NOMO-1 treated with DMSO at 0.1 percent for 48 hours (cell line): ENCODE measurements around the gene VIT.

Source experiments
- DNase-seq: peaks from one replicate; lab custom pipeline; 2025; ENCODE audit not compliant: unreplicated experiment; lab: John Stamatoyannopoulos, UW

Gene VIT

GRCh38 chr2:36696533-36696932 is at the start of gene VIT:
Gene VIT (plus strand): TSS chr2:36696707. CDS start chr2:36716371, 19,664 bp downstream.
- peak; percentile 13 for DNase-seq

GRCh38 chr2:36650031-36650829 is 46.3 kb upstream of the VIT start:
- peak; percentile 51 for DNase-seq

- no peak for DNase-seq
These were observed 43.4 kb upstream of the VIT start for GRCh38 chr2:36653155-36653554.

GRCh38 chr2:36653967-36654694 is 42.4 kb upstream of the VIT start:
- DNase-seq, result no peak

- no peak for DNase-seq
These were observed 41.1 kb upstream of the VIT start for GRCh38 chr2:36655453-36655852.

GRCh38 chr2:36657703-36658102 is 38.8 kb upstream of the VIT start:
- no peak for DNase-seq

GRCh38 chr2:36658277-36658748 is 38.2 kb upstream of the VIT start:
- DNase-seq, result no peak

- DNase-seq, result no peak
These were observed 37.3 kb upstream of the VIT start for GRCh38 chr2:36659218-36659617.

GRCh38 chr2:36659872-36660312 is 36.6 kb upstream of the VIT start:
- DNase-seq, result no peak

GRCh38 chr2:36662638-36663037 is 33.9 kb upstream of the VIT start:
- no peak for DNase-seq

- DNase-seq, result no peak
These were observed 33.2 kb upstream of the VIT start for GRCh38 chr2:36663295-36663694.

GRCh38 chr2:36663851-36664695 is 32.4 kb upstream of the VIT start:
- DNase-seq, result peak; percentile 59

- no peak for DNase-seq
These were observed 31.8 kb upstream of the VIT start for GRCh38 chr2:36664696-36665076.

- DNase-seq, result no peak
These were observed 28.6 kb upstream of the VIT start for GRCh38 chr2:36667931-36668330.

- DNase-seq, result no peak
These were observed 25.5 kb upstream of the VIT start for GRCh38 chr2:36670881-36671595.

- no peak for DNase-seq
These were observed 24.8 kb upstream of the VIT start for GRCh38 chr2:36671731-36672130.

- DNase-seq, result peak; percentile 15
These were observed 24.3 kb upstream of the VIT start for GRCh38 chr2:36672199-36672598.

- no peak for DNase-seq
These were observed 20.8 kb upstream of the VIT start for GRCh38 chr2:36675579-36676282.

GRCh38 chr2:36676364-36676763 is 20.1 kb upstream of the VIT start:
- no peak for DNase-seq

- peak; percentile 56 for DNase-seq
These were observed 19.1 kb upstream of the VIT start for GRCh38 chr2:36677386-36677785.
